Mesenchymal stem cell (in vitro differentiated cells and primary cell): Measurements from ENCODE around the gene NRP2.

ENCODE experiments used
- DNase-seq: peaks from one replicate; pipeline ENCODE4 v3.0.0-alpha.2; 2013
- H2AFZ ChIP-seq: one replicate; pipeline ENCODE4 v1.6.1; 2013; ENCODE audit warnings: low read depth, mild to moderate bottlenecking, control low read depth, inconsistent platforms, low read length, moderate library complexity
- H2AK5ac ChIP-seq: 2 replicates; pipeline ENCODE4 v1.6.1; 2013; ENCODE audit warnings: low read length, moderate library complexity, mild to moderate bottlenecking, inconsistent platforms; ENCODE audit not compliant: severe bottlenecking
- H2BK120ac ChIP-seq: one replicate; pipeline ENCODE4 v1.6.1; 2013; ENCODE audit warnings: low read depth, mild to moderate bottlenecking, inconsistent platforms, low read length, moderate library complexity
- H2BK12ac ChIP-seq, 2 experiments: one replicate each; pipeline ENCODE4 v1.6.1; 2013; ENCODE audit warnings: inconsistent platforms in 2 of 2, low read length in 2 of 2, mild to moderate bottlenecking in 2 of 2, moderate library complexity in 2 of 2, control low read depth in 1 of 2
- H2BK15ac ChIP-seq: one replicate; pipeline ENCODE4 v1.6.1; 2013; ENCODE audit warnings: mild to moderate bottlenecking, low read depth, inconsistent platforms; ENCODE audit not compliant: poor library complexity, severe bottlenecking
- H2BK5ac ChIP-seq: 2 replicates; pipeline ENCODE4 v1.6.1; 2013; ENCODE audit warnings: low read depth, mild to moderate bottlenecking, low read length, control low read depth, inconsistent platforms; ENCODE audit not compliant: poor library complexity, severe bottlenecking
- H3K14ac ChIP-seq, 2 experiments: one replicate each; pipeline ENCODE4 v1.6.1; 2013; ENCODE audit warnings: inconsistent platforms in 2 of 2, low read length in 2 of 2, control low read depth in 1 of 2, mild to moderate bottlenecking in 1 of 2, moderate library complexity in 1 of 2
- H3K18ac ChIP-seq, 2 experiments: one replicate each; pipeline ENCODE4 v1.6.1; 2013; ENCODE audit warnings: inconsistent platforms in 2 of 2, low read length in 2 of 2, control low read depth in 1 of 2, low read depth in 1 of 2, mild to moderate bottlenecking in 1 of 2
- H3K23ac ChIP-seq, 2 experiments: one replicate each; pipeline ENCODE4 v1.6.1; 2013; ENCODE audit warnings: inconsistent platforms in 2 of 2, low read length in 2 of 2, mild to moderate bottlenecking in 2 of 2, moderate library complexity in 2 of 2, control low read depth in 1 of 2
- H3K27ac ChIP-seq: 2 replicates; pipeline ENCODE4 v1.5.1; 2013; ENCODE audit warnings: mild to moderate bottlenecking, moderate library complexity, low read length, control low read depth, inconsistent platforms; ENCODE audit not compliant: poor library complexity, severe bottlenecking
- H3K27me3 ChIP-seq, 2 experiments: 2 replicates each; pipeline versions ENCODE4 v1.6.1 to v1.7.0; 2013; ENCODE audit warnings: low read length in 2 of 2, mild to moderate bottlenecking in 2 of 2, moderate library complexity in 2 of 2, control low read depth in 1 of 2, inconsistent platforms in 1 of 2; ENCODE audit not compliant: control insufficient read depth in 1 of 2, insufficient read depth in 1 of 2
- H3K36me3 ChIP-seq, 2 experiments: 2 replicates each; pipeline versions ENCODE4 v1.6.1 to v1.7.0; 2013; ENCODE audit warnings: low read length in 2 of 2, control low read depth in 1 of 2, inconsistent platforms in 1 of 2, low read depth in 1 of 2, mild to moderate bottlenecking in 1 of 2; ENCODE audit not compliant: insufficient read depth in 2 of 2, control insufficient read depth in 1 of 2
- H3K4ac ChIP-seq, 2 experiments: one replicate each; pipeline ENCODE4 v1.6.1; 2013; ENCODE audit warnings: inconsistent platforms in 2 of 2, low read length in 2 of 2, mild to moderate bottlenecking in 2 of 2, moderate library complexity in 2 of 2, control low read depth in 1 of 2, low read depth in 1 of 2
- H3K4me1 ChIP-seq: 2 replicates; pipeline ENCODE4 v1.6.1; 2013; ENCODE audit warnings: low read depth, low read length, control low read depth; ENCODE audit not compliant: control insufficient read depth, insufficient read depth
- H3K4me2 ChIP-seq: 2 replicates; pipeline ENCODE4 v1.6.1; 2013; ENCODE audit warnings: low read length, mild to moderate bottlenecking, inconsistent platforms; ENCODE audit not compliant: poor library complexity, severe bottlenecking
- H3K4me3 ChIP-seq, 2 experiments: 2 replicates each; pipeline versions ENCODE4 v1.5.1 to v1.7.0; 2013; ENCODE audit warnings: low read length in 2 of 2, mild to moderate bottlenecking in 2 of 2, control low read depth in 1 of 2, low read depth in 1 of 2; ENCODE audit not compliant: insufficient read depth in 1 of 2
- H3K79me1 ChIP-seq: replicated peaks from 2 replicates; pipeline ENCODE4 v1.6.1; 2013; ENCODE audit warnings: mild to moderate bottlenecking, control low read depth, low read length, inconsistent platforms; ENCODE audit not compliant: poor library complexity, severe bottlenecking
- H3K9ac ChIP-seq: 2 replicates; pipeline ENCODE4 v1.7.0; 2013; ENCODE audit warnings: mild to moderate bottlenecking, low read length, moderate library complexity
- H3K9me3 ChIP-seq: 2 replicates; pipeline ENCODE4 v1.7.0; 2013; ENCODE audit warnings: mild to moderate bottlenecking, low read length; ENCODE audit not compliant: control insufficient read depth
- H4K8ac ChIP-seq: one replicate; pipeline ENCODE4 v1.6.1; 2013; ENCODE audit warnings: inconsistent platforms, mild to moderate bottlenecking, low read length, moderate library complexity
- H4K91ac ChIP-seq: one replicate; pipeline ENCODE4 v1.6.1; 2013; ENCODE audit warnings: mild to moderate bottlenecking, low read length, inconsistent platforms
- WGBS: methylation state at CpG from one replicate; pipeline ENCODE4 v1.1.7; 2013; ENCODE audit warnings: mixed read lengths; 5-methylcytosine and 5-hydroxymethylcytosine counted together

The NRP2 gene

DNA sequence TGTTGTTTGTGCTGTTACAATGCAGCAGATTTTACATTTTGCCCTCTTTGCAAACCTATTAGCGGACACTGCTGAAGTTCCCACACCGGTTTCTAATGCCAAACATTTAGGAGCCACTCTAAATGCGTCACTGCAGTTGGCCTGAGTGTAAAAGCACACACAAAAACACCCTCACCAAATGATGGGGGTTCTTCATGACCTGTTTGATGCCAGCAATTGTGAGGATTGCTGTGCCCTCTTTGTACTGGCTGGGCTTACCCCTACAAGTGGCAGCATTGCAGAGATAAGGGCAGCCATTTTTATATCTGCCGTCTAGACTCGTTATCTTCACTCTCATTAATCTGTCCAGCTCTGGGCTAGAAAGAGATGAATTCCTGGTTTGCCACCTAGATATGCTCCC is 85.3 kb downstream of the NRP2 start:
- Histone ChIP-seq H2AK5ac (no peak overlapping the region), H3K4me1 (peaks cover 14% of the 10 kb centered on the region), H2BK12ac (peak overlapping the region in 1 of 2 experiments; percentile 59), H3K4me3 (no peak overlapping the region), H3K9me3 (no peaks in the 10 kb centered on the region), H3K79me1 (no peaks in the 10 kb centered on the region), H3K14ac (no peak overlapping the region), H3K4me2 (no peak overlapping the region), H2AFZ (no peak overlapping the region), H3K4ac (no peak overlapping the region), H3K27ac (no peak overlapping the region), H2BK120ac (peak overlapping the region; percentile 12), H3K23ac (no peak overlapping the region), H4K91ac (no peak overlapping the region), H2BK15ac (no peak overlapping the region), H4K8ac (no peak overlapping the region), H3K27me3 (no peaks in the 10 kb centered on the region), H3K9ac (no peak overlapping the region), H3K36me3 (peaks cover 11 to 44% of the 10 kb centered on the region in 2 experiments), H3K18ac (no peak overlapping the region), H2BK5ac (no peak overlapping the region)
- 91% methylated on average over 5 of the region's 5 CpGs for WGBS
- DNase-seq: no peak

GRCh38 chr2:205768341-205768740 is 86.0 kb downstream of the NRP2 start:
- Histone ChIP-seq H2BK120ac (peak overlapping the region; percentile 59), H2BK15ac (no peak overlapping the region), H3K27me3 (no peaks in the 10 kb centered on the region), H3K79me1 (no peaks in the 10 kb centered on the region), H4K8ac (no peak overlapping the region), H3K4ac (no peak overlapping the region), H3K9ac (no peak overlapping the region), H3K27ac (no peak overlapping the region), H4K91ac (no peak overlapping the region), H3K23ac (no peak overlapping the region), H3K18ac (peak overlapping the region in 1 of 2 experiments; percentile 82), H3K14ac (no peak overlapping the region), H2AFZ (no peak overlapping the region), H3K9me3 (no peaks in the 10 kb centered on the region), H3K4me3 (no peak overlapping the region), H3K4me2 (no peak overlapping the region), H3K4me1 (peaks cover 14% of the 10 kb centered on the region), H3K36me3 (peaks cover 11 to 40% of the 10 kb centered on the region in 2 experiments), H2BK12ac (peak overlapping the region in 1 of 2 experiments; percentile 49), H2BK5ac (no peak overlapping the region), H2AK5ac (no peak overlapping the region)
- WGBS: 44% methylated on average over 7 of the region's 7 CpGs
- DNase-seq: peak; percentile 41

DNA sequence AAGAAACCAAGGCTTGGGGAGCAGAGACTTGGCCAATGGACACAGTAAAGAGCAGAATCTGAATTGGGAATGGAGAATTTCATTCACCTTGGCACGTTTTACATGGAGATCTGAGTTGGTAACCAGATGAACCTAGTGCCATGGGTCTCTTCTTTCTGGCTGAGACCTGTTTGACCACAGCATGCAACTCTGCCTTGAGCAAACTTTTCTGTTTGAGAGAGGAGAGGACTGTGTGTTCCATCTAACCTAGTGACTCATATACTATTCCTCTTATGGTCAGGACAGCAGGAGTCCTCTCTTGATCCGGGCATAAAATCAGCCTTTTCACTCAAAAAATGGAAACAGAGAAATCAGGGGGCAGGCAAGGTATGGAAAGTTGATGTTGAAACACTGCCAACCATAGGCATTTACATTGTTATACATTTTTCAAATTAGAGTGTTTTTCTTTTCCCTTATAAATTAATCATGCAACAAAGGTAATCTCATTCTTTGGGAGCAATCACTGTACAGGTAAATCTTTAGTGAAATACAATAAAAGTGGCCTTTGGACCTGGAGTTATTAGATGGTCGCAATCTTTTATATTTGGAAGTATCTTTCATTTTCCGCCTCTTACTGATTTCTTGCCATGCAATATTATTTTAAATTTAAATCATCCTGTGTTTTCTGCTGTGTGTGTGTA is 86.7 kb downstream of the NRP2 start:
- no peak overlapping the region for H3K14ac ChIP-seq
- no peak overlapping the region for H2BK15ac ChIP-seq
- H3K4me2 ChIP-seq: no peak overlapping the region
- H3K4me1 ChIP-seq: peaks cover 11% of the 10 kb centered on the region
- peak overlapping the region in 1 of 2 experiments; percentile 82 for H3K18ac ChIP-seq
- H3K9me3 ChIP-seq: no peaks in the 10 kb centered on the region
- H3K27ac ChIP-seq: no peak overlapping the region
- peak overlapping the region in 1 of 2 experiments; percentile 3 for H3K4ac ChIP-seq
- peaks cover 11 to 40% of the 10 kb centered on the region in 2 experiments for H3K36me3 ChIP-seq
- H3K4me3 ChIP-seq: no peak overlapping the region
- H4K8ac ChIP-seq: no peak overlapping the region
- WGBS: 73% methylated on average over 1 of the region's 4 CpGs
- peak overlapping the region; percentile 20 to 55 for H2BK12ac ChIP-seq
- peak overlapping the region; percentile 59 for H2BK120ac ChIP-seq
- H2AK5ac ChIP-seq: no peak overlapping the region
- H3K27me3 ChIP-seq: no peaks in the 10 kb centered on the region
- no peak overlapping the region for H3K9ac ChIP-seq
- DNase-seq: peak; percentile 61
- H3K23ac ChIP-seq: no peak overlapping the region
- no peaks in the 10 kb centered on the region for H3K79me1 ChIP-seq
- no peak overlapping the region for H2AFZ ChIP-seq
- no peak overlapping the region for H2BK5ac ChIP-seq
- H4K91ac ChIP-seq: no peak overlapping the region

DNA sequence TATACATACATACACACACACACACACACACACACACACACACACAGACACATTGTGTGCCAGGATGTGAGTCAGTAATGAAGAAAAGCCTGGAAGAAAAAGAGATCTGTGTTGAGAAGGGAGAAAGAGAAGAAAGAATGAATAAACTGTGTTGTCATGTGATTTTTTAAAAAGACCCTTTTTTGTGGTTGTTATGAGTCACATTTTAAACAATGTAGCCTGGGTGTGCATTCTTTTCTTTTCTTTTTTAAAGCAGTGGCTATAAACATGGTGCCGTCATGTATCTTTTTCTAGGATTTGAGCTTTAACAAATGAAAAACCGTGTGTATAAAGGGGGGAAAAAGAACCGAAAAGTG is 87.2 kb downstream of the NRP2 start:
- Histone ChIP-seq H3K4me3 (no peak overlapping the region), H3K4me1 (peaks cover 8% of the 10 kb centered on the region), H3K9ac (no peak overlapping the region), H2AK5ac (no peak overlapping the region), H3K27me3 (no peaks in the 10 kb centered on the region), H4K8ac (no peak overlapping the region), H3K4me2 (no peak overlapping the region), H3K18ac (no peak overlapping the region), H2AFZ (no peak overlapping the region), H3K4ac (no peak overlapping the region), H3K36me3 (peaks cover 11 to 36% of the 10 kb centered on the region in 2 experiments), H2BK15ac (no peak overlapping the region), H3K23ac (no peak overlapping the region), H3K79me1 (no peaks in the 10 kb centered on the region), H3K27ac (no peak overlapping the region), H3K9me3 (no peaks in the 10 kb centered on the region), H2BK12ac (no peak overlapping the region), H2BK5ac (no peak overlapping the region), H2BK120ac (no peak overlapping the region), H3K14ac (no peak overlapping the region), H4K91ac (no peak overlapping the region)
- no CpG with 5 or more reads among the region's 3 CpGs for WGBS
- DNase-seq: peak; percentile 83
